ENCODE data around the gene HDAC4. TPM values are rescaled to one million over a fixed set of nuclear protein-coding genes. Genes with fewer than 3 reads are reported as not detected.

Gene HDAC4
- total RNA-seq, 1 experiment from 2014 or later: 6.4 TPM

DNA sequence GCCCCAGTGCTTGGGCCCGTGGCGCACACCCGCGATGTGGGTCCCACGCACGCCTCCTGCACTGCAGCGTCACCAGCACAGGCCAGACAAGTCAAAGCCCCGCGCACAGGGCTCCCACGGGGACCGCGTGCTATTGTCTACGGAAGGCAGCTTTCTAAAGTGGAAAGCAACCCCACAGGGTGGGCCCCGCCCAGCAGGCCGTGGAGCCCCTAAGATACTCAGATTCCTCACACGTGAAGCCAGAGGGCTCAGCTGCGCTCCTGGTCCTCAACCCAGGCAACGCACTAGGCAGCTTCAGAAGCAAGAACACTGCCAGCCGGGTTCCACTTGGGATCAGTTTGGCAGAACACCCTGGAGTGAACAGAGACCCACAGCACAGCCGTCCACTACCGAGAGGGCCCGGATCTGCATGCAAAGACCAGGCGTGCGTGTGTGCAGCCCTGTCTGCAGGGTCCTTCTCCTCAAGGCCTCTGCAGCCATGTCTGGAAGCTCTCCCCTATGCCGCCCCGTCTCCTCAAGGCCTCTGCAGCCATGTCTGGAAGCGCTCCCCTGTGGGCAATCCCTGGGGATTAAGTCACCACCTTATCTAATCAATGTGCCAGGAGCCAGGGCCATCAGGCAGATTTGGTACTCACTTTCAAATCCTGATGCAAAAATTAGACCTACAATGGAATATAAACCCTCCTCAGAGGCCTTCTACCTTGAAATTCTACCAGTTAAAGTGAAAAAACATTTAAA, 231.3 kb downstream of the HDAC4 start:
- no peak for DNase-seq (ENCODE audit: low spot score)

- no peak for DNase-seq (ENCODE audit: low spot score)
These were observed 232.2 kb downstream of the HDAC4 start for GRCh38 chr2:239168575-239168974.

DNA sequence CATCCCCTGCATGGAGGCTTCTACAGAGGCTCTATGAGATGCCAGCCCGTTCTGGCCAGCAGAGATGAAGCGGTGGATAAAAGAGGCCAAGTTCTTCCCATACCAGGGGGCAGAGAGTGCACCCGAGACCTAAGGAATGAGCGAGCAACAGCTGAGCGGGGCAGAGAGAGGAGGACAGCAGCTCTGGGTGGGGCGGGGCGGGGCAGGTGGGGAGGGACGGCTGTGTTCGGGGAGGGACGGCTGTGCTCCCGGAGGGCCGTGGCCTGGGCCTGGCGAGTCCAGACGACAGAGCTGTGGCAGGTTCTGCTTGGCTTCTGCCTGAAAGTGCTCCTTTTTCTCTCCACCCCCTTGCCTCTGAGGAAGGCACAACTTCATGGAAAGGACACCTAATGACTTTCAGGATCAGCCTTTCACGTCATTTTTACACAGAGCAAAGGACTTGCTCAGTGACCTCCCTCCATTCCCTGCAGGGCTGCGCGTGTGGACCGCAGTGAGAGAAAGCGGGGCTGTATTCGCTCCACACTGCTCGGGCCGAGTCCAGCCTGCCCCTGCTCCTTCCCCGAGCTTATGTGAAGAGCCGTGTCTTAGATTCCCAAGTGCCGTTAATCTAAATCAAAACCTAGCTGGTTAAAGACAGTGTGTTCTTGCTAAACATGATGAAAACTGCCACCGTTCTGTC, 232.9 kb downstream of the HDAC4 start:
- no peak for DNase-seq (ENCODE audit: low spot score)

DNA sequence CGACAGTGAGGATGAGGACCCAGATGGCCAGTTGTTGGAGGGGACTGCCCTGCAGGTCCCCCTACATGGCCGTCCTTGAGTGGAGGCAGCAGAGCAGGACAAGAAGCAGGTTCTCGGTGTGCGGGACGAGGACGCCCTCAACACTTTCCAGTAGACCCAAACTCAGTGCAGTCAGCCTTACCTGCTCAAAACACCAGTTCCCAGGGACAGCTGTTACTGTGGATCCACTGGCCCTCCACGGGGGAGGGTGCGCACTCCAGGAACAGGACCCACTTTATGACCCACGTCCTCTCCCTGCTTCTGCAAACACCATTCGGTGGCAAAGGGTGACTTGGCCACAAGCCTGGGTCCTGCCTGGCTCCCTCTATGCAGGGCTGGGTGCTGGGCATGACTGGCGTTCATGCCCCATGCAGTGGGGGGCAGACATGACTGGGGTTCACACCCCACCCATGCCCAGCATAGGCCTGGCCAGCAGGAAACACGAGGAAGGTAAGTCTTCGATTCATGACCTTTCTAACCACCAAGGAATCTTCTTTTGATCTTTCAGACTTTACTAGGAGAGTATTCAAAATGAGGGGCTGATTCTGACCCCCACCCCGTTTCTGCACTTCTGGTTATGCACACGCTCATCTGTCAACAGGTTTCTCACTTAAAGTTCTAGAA, 233.7 kb downstream of the HDAC4 start:
- DNase-seq (ENCODE audit: low spot score): no peak

DNA sequence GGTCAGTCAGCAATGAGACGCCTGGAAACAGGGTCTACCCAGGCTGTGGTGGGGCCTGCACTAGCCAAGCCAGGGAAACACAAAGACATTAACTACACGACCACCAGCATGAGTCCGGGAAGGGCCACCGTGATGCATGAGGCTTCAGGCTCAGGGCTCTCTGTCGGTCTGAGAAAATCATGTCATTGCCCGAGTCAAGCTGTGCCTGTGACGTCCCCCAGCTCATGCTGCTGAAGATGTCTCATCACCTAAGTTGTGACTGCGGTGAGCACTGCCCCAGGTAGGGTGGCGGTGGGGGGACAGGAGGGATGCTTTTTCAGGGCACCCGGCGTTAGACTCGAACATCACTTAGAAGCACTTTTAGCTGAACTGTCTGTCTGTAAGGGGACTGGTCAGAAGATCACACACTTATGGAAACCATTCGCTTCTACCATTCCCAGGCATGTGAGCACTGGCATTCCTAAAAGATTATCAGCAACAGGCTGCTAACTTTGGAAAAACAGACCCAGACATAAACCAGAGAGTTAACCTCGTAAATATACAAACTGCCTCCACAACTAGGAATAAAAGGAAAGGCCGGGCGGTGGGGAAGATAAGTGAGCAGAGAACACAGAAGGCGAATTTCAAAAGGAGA, 234.5 kb downstream of the HDAC4 start:
- DNase-seq (ENCODE audit: low spot score): no peak

DNA sequence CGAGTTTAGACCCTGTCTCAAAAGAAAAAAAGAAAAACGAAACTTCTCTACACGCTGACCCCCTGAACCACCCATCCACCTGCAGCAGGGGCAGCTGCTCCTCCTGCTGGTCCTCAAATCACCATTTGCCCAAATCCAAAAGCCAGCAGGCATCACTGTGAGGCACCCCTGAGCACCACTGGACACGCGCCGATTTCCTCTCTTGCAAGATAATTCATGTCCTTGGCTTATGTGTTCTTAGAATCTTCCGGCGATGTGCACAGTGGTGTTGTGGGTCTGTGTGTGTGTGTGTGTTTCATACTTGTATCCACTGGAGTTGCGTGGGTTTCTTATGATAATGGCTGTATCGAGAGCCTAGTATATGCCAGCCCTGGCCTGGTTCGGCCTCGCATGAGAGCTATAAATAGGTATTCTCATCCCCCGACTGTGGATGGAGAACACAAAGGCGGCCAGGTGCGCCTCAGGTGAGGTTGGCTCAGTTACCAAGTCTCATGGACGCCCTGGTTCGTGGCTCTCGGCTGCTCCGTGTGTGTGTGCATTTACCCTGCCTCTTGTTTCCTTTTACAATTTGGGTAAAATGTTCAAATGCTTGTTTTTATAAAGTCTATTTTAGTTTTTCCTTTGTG, 235.5 kb downstream of the HDAC4 start:
- DNase-seq (ENCODE audit: low spot score): no peak

DNA sequence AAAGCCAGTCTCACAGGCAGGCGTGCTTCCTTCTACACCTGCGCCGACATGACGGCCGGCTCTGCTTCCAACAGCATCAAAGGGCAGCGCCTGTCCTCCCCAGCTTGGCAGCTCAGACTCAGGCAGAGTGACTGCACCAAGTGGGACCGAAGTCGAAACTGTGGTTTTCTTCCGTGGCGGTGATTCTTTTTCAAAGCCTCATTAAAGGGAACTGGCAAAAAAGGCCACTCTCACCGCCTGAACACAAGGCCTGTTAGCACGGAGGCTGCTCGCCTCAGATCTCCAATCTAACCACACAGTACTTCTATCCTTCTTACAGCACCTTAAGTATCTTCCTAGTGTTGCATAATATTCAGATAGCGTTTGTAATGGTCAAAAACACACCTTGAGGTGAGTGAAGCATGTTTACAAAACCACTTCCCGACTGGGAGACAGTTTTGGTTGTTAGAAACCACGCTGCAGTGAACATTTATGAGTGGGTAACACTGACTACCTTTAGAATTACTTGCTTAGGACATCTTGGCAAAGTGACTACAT, 236.4 kb downstream of the HDAC4 start:
- DNase-seq (ENCODE audit: low spot score): no peak

GRCh38 chr2:239163688-239164334, 237.0 kb downstream of the HDAC4 start:
- no peak for DNase-seq (ENCODE audit: low spot score)

GRCh38 chr2:239162976-239163687, 237.7 kb downstream of the HDAC4 start:
- DNase-seq (ENCODE audit: low spot score): no peak

DNA sequence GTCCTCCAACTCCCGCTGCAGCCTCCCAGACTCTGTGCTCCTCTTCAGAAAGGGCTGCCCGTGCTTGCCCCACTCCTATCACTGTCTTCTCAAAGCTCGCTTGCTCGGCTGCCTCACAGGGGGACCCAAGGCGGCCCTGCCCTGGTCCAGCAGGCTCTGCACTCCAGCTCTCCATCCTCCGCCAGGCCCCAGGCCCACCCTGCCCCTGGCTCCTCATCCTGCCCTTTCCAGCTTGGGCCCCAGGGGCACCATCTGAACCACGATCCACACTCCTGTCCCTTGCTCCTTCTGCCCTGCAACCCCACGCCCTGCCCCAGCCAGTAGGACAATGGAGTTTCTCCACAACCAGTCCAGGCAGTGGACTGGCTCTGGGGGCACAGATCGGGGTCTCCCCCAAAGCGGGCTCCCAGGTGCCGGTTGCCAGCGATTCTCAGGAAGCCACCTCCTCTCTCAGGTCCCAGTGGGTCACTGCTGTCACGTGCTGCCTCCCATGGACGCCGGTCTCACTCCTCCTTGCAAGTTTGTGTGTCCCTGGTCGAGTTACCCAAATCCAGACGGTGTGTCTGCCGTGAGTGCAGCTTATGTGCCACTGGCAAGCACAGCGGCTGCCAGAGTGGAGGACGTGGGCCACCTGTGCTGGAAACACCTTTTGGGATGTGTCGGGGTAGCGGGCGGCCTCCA, 238.5 kb downstream of the HDAC4 start:
- DNase-seq (ENCODE audit: low spot score): no peak

GRCh38 chr2:239161711-239162140, 239.1 kb downstream of the HDAC4 start:
- no peak for DNase-seq (ENCODE audit: low spot score)

DNA sequence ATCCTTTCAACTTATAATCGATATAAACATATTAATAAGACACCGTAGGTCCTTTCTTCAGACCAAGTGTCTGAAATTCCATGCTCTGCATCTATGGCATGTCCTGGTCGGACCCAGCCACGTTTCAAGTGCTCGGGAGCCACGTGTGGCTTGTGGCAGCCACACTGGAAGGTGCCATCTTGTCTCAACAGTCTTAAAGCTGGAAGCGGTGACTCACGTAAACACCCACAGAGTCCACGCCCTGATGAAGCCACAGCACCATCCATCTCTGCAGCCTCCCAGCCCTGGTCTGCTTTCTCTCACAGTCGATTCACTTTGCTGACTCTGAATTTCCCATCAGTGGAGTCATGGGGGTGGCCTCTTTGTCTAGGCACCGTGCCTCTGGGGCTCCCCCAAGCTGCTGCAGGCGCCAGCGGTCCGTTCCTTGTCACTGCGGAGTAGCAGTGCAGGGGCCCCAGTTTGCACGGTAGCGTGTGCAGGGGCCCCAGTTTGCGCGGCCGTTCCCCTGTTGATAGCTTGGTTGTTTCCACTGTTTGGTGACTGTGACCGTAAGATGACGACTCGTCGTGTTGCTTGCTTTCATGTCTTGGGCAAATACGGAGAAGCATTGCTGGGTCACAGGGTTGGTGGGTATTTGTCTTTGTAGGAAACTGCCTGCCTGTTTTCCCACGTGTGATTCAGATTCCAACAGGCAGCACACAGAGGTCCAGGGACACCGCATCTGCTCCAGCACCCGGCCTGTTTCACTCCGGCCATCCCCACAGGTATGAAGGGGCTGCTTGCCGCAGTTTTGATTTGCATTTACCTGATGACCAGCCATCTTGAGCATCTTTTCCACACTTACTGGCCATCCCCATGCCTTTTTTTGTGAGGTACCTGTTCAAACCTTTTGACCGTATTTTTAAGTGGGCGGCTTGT, 240.3 kb downstream of the HDAC4 start:
- DNase-seq (ENCODE audit: low spot score): no peak

DNA sequence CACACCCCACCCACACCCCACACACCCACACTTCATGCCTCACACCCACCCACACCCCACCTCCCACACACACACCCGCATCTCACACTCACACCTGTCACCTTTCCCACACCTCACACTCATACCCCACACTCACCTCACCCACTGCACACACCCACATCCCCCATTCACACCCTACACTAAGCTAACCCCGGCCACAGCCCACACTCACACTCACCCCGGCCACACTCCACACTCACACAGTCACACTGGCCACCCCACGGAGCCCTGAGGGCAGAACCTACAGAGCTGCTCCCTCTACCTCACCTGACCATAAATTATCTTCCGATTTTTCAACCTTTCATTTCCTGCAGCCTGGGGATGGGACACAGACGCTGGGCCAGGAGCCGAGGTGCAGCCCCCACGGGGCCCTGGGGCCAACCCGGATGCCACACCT, 241.3 kb downstream of the HDAC4 start:
- DNase-seq (ENCODE audit: low spot score): no peak

- DNase-seq (ENCODE audit: low spot score): no peak
These were observed 242.0 kb downstream of the HDAC4 start for GRCh38 chr2:239158641-239159475.

GRCh38 chr2:239157771-239158170, 243.0 kb downstream of the HDAC4 start:
- no peak for DNase-seq (ENCODE audit: low spot score)

GRCh38 chr2:239157269-239157668, 243.6 kb downstream of the HDAC4 start:
- no peak for DNase-seq (ENCODE audit: low spot score)

GRCh38 chr2:239156516-239157265, 244.1 kb downstream of the HDAC4 start:
- DNase-seq (ENCODE audit: low spot score): no peak

Data from H4 (cell line).